ENCODE data around the gene ARMH2. TPM values are rescaled to one million over a fixed set of nuclear protein-coding genes. Genes with fewer than 3 reads are reported as not detected.

ARMH2 gene
- total RNA-seq = not detected
- polyA plus RNA-seq (2013, experiment 1 of 2) = not detected
- polyA plus RNA-seq (2013, experiment 2 of 2) = not detected
- long read RNA-seq, experiment 1 = 0 reads
- long read RNA-seq, experiment 2 = 0 reads
- long read RNA-seq, experiment 3 = 0 reads
- long read RNA-seq, experiment 4 = 0 reads

DNA sequence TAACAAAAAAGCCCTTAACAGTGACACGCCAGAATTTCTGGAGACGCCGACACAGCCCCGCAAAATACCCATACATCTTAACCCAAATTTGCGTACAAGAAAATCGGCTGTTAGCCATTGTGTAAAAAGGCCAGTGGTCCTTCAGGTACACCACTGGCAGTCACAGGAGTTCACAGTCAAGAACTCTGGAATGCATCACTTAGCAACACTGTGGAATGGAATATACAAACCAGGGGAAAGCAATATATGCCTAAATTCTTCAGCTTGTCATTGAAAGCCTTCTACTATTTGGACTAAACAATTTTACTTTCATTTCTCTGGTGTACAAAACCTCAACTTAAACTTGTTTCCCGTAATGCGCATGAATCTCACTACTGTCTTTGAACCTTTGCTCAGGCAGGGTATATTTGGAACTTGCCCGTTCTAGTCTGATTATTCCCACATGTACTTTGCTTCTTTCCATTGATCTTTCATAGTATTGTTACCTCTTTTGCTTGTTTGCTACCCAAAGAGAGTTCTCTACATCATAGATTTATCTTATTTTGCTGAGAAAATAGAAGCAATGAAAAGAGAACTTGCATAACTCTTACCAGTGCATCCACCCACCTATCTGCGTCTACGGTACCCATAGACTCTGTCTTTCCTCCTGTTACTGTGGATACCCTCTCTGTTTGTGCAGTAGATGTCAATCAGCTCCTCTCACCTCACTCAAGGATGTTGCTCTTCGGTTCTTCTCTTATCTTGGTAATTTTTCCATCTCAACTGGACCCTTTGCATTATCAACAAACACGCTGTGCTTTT, at the start of gene ARMH2:
Gene ARMH2 (minus strand): TSS at position 178 of the 801 bp plus-strand sequence. CDS start 60 bp downstream, at position 118.
- Mint-ChIP-seq H3K27me3 (ENCODE audit: insufficient read depth) (no peaks in the 10 kb centered on the region), H3K9me3 (no peaks in the 10 kb centered on the region), H3K36me3 (ENCODE audit: low read depth) (no peaks in the 10 kb centered on the region), H3K27ac (no peak within 1 kb of the TSS), H3K4me1 (peaks cover 14% of the 10 kb centered on the region), H3K4me3 (no peak within 1 kb of the TSS)
- WGBS, 2 experiments (ENCODE audit: insufficient coverage in 1 of 2, insufficient read length in 1 of 2) = 89 to 95% methylated on average over 10 to 13 of the region's 13 CpGs
- Histone ChIP-seq H3K9me3 (ENCODE audit: control insufficient read depth, low read length) (no peaks in the 10 kb centered on the region), H3K36me3 (ENCODE audit: control insufficient read depth, insufficient read depth, low read length) (no peaks in the 10 kb centered on the region), H3K27me3 (ENCODE audit: control insufficient read depth, insufficient read depth, low read length, poor library complexity, severe bottlenecking) (no peaks in the 10 kb centered on the region), H3K4me3 (ENCODE audit: low read length) (no peak within 1 kb of the TSS), H3K9ac (ENCODE audit: extremely low read depth, low read length, poor library complexity, severe bottlenecking) (no peak within 1 kb of the TSS), H3K27ac (ENCODE audit: low read depth, low read length) (no peak within 1 kb of the TSS), H3K4me1 (ENCODE audit: control insufficient read depth, insufficient read depth, low read length) (no peaks in the 10 kb centered on the region)
- TF ChIP-seq, protein P1, sequence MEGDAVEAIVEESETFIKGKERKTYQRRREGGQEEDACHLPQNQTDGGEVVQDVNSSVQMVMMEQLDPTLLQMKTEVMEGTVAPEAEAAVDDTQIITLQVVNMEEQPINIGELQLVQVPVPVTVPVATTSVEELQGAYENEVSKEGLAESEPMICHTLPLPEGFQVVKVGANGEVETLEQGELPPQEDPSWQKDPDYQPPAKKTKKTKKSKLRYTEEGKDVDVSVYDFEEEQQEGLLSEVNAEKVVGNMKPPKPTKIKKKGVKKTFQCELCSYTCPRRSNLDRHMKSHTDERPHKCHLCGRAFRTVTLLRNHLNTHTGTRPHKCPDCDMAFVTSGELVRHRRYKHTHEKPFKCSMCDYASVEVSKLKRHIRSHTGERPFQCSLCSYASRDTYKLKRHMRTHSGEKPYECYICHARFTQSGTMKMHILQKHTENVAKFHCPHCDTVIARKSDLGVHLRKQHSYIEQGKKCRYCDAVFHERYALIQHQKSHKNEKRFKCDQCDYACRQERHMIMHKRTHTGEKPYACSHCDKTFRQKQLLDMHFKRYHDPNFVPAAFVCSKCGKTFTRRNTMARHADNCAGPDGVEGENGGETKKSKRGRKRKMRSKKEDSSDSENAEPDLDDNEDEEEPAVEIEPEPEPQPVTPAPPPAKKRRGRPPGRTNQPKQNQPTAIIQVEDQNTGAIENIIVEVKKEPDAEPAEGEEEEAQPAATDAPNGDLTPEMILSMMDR (conservative IDR thresholded peaks at IDR 0.05) = no peak
- DNase-seq = no peak

DNA sequence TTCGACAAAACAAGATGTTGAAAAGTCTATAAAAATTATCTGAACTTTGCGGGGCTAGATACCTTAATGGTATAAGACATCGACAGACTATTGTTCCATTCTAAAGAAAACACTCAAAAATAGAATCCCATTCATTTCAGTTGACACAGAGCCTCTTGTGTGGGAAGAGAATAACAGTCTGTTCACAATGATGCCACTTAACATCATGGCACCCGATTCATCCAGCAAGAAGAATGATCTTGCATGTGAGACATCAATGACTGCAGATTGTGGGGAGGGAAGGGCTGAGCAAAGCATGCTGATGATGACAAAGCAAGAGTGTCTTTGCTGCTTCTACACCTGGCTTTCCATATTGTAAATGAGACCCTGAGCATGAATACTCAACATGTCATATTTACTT, 49.7 kb upstream of the ARMH2 start:
- H3K4me3 ChIP-seq (ENCODE audit: low read length) = no peak overlapping the region
- H3K27me3 ChIP-seq (ENCODE audit: control insufficient read depth, insufficient read depth, low read length, poor library complexity, severe bottlenecking) = no peaks in the 10 kb centered on the region
- H3K4me3 Mint-ChIP-seq = no peak overlapping the region
- H3K9me3 Mint-ChIP-seq = no peaks in the 10 kb centered on the region
- no peaks in the 10 kb centered on the region for H3K4me1 ChIP-seq (ENCODE audit: control insufficient read depth, insufficient read depth, low read length)
- peaks cover 2% of the 10 kb centered on the region for H3K27me3 Mint-ChIP-seq (ENCODE audit: insufficient read depth)
- no peak overlapping the region for H3K9ac ChIP-seq (ENCODE audit: extremely low read depth, low read length, poor library complexity, severe bottlenecking)
- H3K36me3 ChIP-seq (ENCODE audit: control insufficient read depth, insufficient read depth, low read length) = no peaks in the 10 kb centered on the region
- no peak overlapping the region for H3K27ac ChIP-seq (ENCODE audit: low read depth, low read length)
- no peaks in the 10 kb centered on the region for H3K9me3 ChIP-seq (ENCODE audit: control insufficient read depth, low read length)
- peaks cover 23% of the 10 kb centered on the region for H3K36me3 Mint-ChIP-seq (ENCODE audit: low read depth)
- TF ChIP-seq, protein P1 (conservative IDR thresholded peaks at IDR 0.05) = no peak
- WGBS, 2 experiments (ENCODE audit: insufficient coverage in 1 of 2, insufficient read length in 1 of 2) = 94 to 96% methylated on average over 3 to 4 of the region's 4 CpGs
- H3K27ac Mint-ChIP-seq = no peak overlapping the region
- peaks cover 3% of the 10 kb centered on the region for H3K4me1 Mint-ChIP-seq
- no peak for DNase-seq

DNA sequence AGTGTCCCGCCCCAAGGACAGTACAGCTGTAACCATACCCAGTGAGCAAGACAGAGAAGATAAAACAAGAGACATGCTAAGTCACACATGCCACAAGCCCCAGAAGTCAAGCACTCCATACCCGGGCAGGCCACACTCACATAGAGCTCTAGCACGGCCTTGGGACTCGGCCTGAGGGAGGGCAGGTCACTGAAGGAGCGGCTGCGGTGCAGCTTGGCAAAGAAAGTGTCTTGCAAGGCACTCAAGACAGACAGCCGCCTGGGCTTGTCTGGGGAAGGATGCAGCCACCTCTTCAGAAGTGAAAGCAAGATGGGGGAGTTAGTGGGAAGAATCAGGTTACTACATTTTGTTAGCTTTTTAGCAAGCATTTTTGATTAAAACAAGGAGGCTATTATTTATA, 48.7 kb upstream of the ARMH2 start:
- Mint-ChIP-seq H3K4me3 (no peak overlapping the region), H3K27ac (no peak overlapping the region), H3K9me3 (no peaks in the 10 kb centered on the region), H3K27me3 (ENCODE audit: insufficient read depth) (peaks cover 5% of the 10 kb centered on the region), H3K4me1 (peaks cover 11% of the 10 kb centered on the region), H3K36me3 (ENCODE audit: low read depth) (peaks cover 20% of the 10 kb centered on the region)
- TF ChIP-seq, protein P1 (conservative IDR thresholded peaks at IDR 0.05) = no peak
- WGBS, 2 experiments (ENCODE audit: insufficient coverage in 1 of 2, insufficient read length in 1 of 2) = 92 to 100% methylated on average over 7 of the region's 7 CpGs
- Histone ChIP-seq H3K4me3 (ENCODE audit: low read length) (no peak overlapping the region), H3K9me3 (ENCODE audit: control insufficient read depth, low read length) (no peaks in the 10 kb centered on the region), H3K4me1 (ENCODE audit: control insufficient read depth, insufficient read depth, low read length) (no peaks in the 10 kb centered on the region), H3K9ac (ENCODE audit: extremely low read depth, low read length, poor library complexity, severe bottlenecking) (no peak overlapping the region), H3K36me3 (ENCODE audit: control insufficient read depth, insufficient read depth, low read length) (no peaks in the 10 kb centered on the region), H3K27ac (ENCODE audit: low read depth, low read length) (peak overlapping the region; percentile 36), H3K27me3 (ENCODE audit: control insufficient read depth, insufficient read depth, low read length, poor library complexity, severe bottlenecking) (no peaks in the 10 kb centered on the region)
- DNase-seq = no peak

Measured in endodermal cell (in vitro differentiated cells).